Neuronal stem cell (in vitro differentiated cells): ENCODE results near the gene TRIP4.
A peak's percentile ranks its signal among the peaks of the same experiment; 100 is the strongest.

ENCODE experiments used
- DNase-seq: peaks from one replicate; pipeline ENCODE4 v3.0.0-alpha.2; 2013; ENCODE audit warnings: low spot score
- H2AFZ ChIP-seq: one replicate; pipeline ENCODE4 v1.6.1; 2013; ENCODE audit warnings: mild to moderate bottlenecking, low read length, inconsistent platforms
- H2AK5ac ChIP-seq: 2 replicates; pipeline ENCODE4 v1.6.1; 2013; ENCODE audit warnings: low read depth, mild to moderate bottlenecking, inconsistent platforms, low read length, moderate library complexity, mixed read lengths
- H2BK120ac ChIP-seq: 2 replicates; pipeline ENCODE4 v1.6.1; 2013; ENCODE audit warnings: low read depth, mild to moderate bottlenecking, inconsistent platforms, low read length, moderate library complexity, mixed read lengths
- H2BK12ac ChIP-seq: one replicate; pipeline ENCODE4 v1.6.1; 2013; ENCODE audit warnings: low read length, inconsistent platforms
- H2BK15ac ChIP-seq: 2 replicates; pipeline ENCODE4 v1.6.1; 2013; ENCODE audit warnings: mild to moderate bottlenecking, low read length, inconsistent platforms, mixed read lengths
- H2BK5ac ChIP-seq: one replicate; pipeline ENCODE4 v1.6.1; 2013; ENCODE audit warnings: inconsistent platforms, mild to moderate bottlenecking, low read length, moderate library complexity
- H3K14ac ChIP-seq: one replicate; pipeline ENCODE4 v1.6.1; 2013; ENCODE audit warnings: low read length, inconsistent platforms
- H3K18ac ChIP-seq: 2 replicates; pipeline ENCODE4 v1.6.1; 2013; ENCODE audit warnings: low read length, inconsistent platforms
- H3K23ac ChIP-seq: 2 replicates; pipeline ENCODE4 v1.6.1; 2013; ENCODE audit warnings: low read depth, mild to moderate bottlenecking, mixed read lengths, low read length, inconsistent platforms; ENCODE audit not compliant: poor library complexity
- H3K27ac ChIP-seq: replicated peaks from 3 replicates; pipeline ENCODE4 v1.5.1; 2013; ENCODE audit warnings: low read length, inconsistent platforms
- H3K27me3 ChIP-seq, 3 experiments: 2 replicates each; pipeline ENCODE4 v1.6.1; 2013; ENCODE audit warnings: low read length in 3 of 3, mild to moderate bottlenecking in 2 of 3, inconsistent platforms in 1 of 3, low read depth in 1 of 3, mixed read lengths in 1 of 3, moderate library complexity in 1 of 3; ENCODE audit not compliant: control insufficient read depth in 3 of 3, insufficient read depth in 3 of 3
- H3K36me3 ChIP-seq, 2 donors: replicated peaks in 1 of 2; 2 replicates each; pipeline ENCODE4 v1.6.1; 2013; ENCODE audit warnings: low read length in 2 of 2; ENCODE audit not compliant: control insufficient read depth in 2 of 2, insufficient read depth in 2 of 2
- H3K4ac ChIP-seq: 2 replicates; pipeline ENCODE4 v1.6.1; 2013; ENCODE audit warnings: inconsistent platforms, mild to moderate bottlenecking, low read length, moderate library complexity
- H3K4me1 ChIP-seq, 2 donors: 1 replicate in 1 of 2; 2 replicates in 1 of 2; pipeline ENCODE4 v1.6.1; 2013; ENCODE audit warnings: low read length in 2 of 2, low read depth in 1 of 2; ENCODE audit not compliant: control insufficient read depth in 2 of 2, insufficient read depth in 1 of 2
- H3K4me2 ChIP-seq: one replicate; pipeline ENCODE4 v1.6.1; 2013; ENCODE audit warnings: mild to moderate bottlenecking, low read length, inconsistent platforms; ENCODE audit not compliant: insufficient read depth, poor library complexity, severe bottlenecking
- H3K4me3 ChIP-seq, 2 donors: 2 replicates each; pipeline ENCODE4 v1.5.1; 2013; ENCODE audit warnings: low read length in 2 of 2, mild to moderate bottlenecking in 2 of 2, inconsistent platforms in 1 of 2, moderate library complexity in 1 of 2
- H3K79me1 ChIP-seq: one replicate; pipeline ENCODE4 v1.6.1; 2013; ENCODE audit warnings: low read depth, mild to moderate bottlenecking, inconsistent platforms, low read length, moderate library complexity
- H3K9ac ChIP-seq: one replicate; pipeline ENCODE4 v1.6.1; 2013; ENCODE audit warnings: mild to moderate bottlenecking, low read depth, low read length, inconsistent platforms; ENCODE audit not compliant: poor library complexity
- H3K9me3 ChIP-seq, 2 donors: replicated peaks in 1 of 2; 2 replicates each; pipeline versions ENCODE3 to v1.6.1; 2013; ENCODE audit warnings: low read length in 2 of 2, mild to moderate bottlenecking in 2 of 2, inconsistent platforms in 1 of 2, low read depth in 1 of 2, mixed read lengths in 1 of 2, moderate library complexity in 1 of 2; ENCODE audit not compliant: control insufficient read depth in 2 of 2, insufficient read depth in 1 of 2
- H4K8ac ChIP-seq: one replicate; pipeline ENCODE4 v1.6.1; 2013; ENCODE audit warnings: low read depth, mild to moderate bottlenecking, inconsistent platforms, low read length, moderate library complexity
- H4K91ac ChIP-seq: one replicate; pipeline ENCODE4 v1.6.1; 2013; ENCODE audit warnings: low read length, low read depth, mild to moderate bottlenecking, inconsistent platforms; ENCODE audit not compliant: poor library complexity
- WGBS, 2 donors: extraction: QIAGEN DNeasy Blood & Tissue Kit; methylation state at CpG; one replicate each; pipeline ENCODE4 v1.1.7; 2013; ENCODE audit warnings: missing lambda C conversion rate in 2 of 2, mixed read lengths in 1 of 2; ENCODE audit not compliant: insufficient read length in 2 of 2, insufficient replicate concordance in 1 of 2; ENCODE audit errors: extremely low coverage in 2 of 2; 5-methylcytosine and 5-hydroxymethylcytosine counted together

Gene TRIP4

GRCh38 chr15:64349375-64349774 is 38.3 kb upstream of the TRIP4 start:
- no peak overlapping the region for H2BK12ac ChIP-seq
- H3K4me3 ChIP-seq = no peak overlapping the region
- no peaks in the 10 kb centered on the region for H3K4me1 ChIP-seq

GRCh38 chr15:64351265-64351664 is 36.4 kb upstream of the TRIP4 start:
- Histone ChIP-seq H2AK5ac (no peak overlapping the region), H3K9me3 (no peaks in the 10 kb centered on the region), H3K4me2 (no peak overlapping the region), H3K4ac (no peak overlapping the region), H4K8ac (no peak overlapping the region), H2BK15ac (no peak overlapping the region), H3K79me1 (no peaks in the 10 kb centered on the region), H3K27ac (no peak overlapping the region), H3K4me1 (peaks cover 0 to 3% of the 10 kb centered on the region in 2 donors), H3K4me3 (no peak overlapping the region), H4K91ac (no peak overlapping the region), H2AFZ (no peak overlapping the region), H3K18ac (no peak overlapping the region), H2BK12ac (no peak overlapping the region), H3K23ac (no peak overlapping the region), H3K14ac (no peak overlapping the region), H2BK120ac (no peak overlapping the region), H3K9ac (no peak overlapping the region), H3K27me3 (no peaks in the 10 kb centered on the region), H2BK5ac (no peak overlapping the region), H3K36me3 (peaks cover 0 to 42% of the 10 kb centered on the region in 2 donors)
- DNase-seq = no peak
- WGBS, 2 donors = no CpG with 5 or more reads among the region's 7 CpGs

More at GRCh38 chr15:64349375-64349774, 38.3 kb upstream of the TRIP4 start:
- Histone ChIP-seq H2AK5ac (no peak overlapping the region), H3K4me2 (no peak overlapping the region), H3K27me3 (no peaks in the 10 kb centered on the region), H3K36me3 (peaks cover 0 to 42% of the 10 kb centered on the region in 2 donors), H3K14ac (no peak overlapping the region), H4K8ac (no peak overlapping the region), H3K4ac (no peak overlapping the region), H3K9ac (no peak overlapping the region), H3K23ac (no peak overlapping the region), H4K91ac (no peak overlapping the region), H3K18ac (no peak overlapping the region), H3K9me3 (no peaks in the 10 kb centered on the region), H2BK15ac (no peak overlapping the region), H3K79me1 (no peaks in the 10 kb centered on the region), H2AFZ (no peak overlapping the region), H2BK120ac (no peak overlapping the region), H3K27ac (no peak overlapping the region), H2BK5ac (no peak overlapping the region)
- DNase-seq = no peak
- no CpG with 5 or more reads among the region's 2 CpGs for WGBS, 2 donors

GRCh38 chr15:64354688-64355344 is 32.8 kb upstream of the TRIP4 start:
- Histone ChIP-seq H2BK12ac (no peak overlapping the region), H2BK5ac (peak overlapping the region; percentile 66), H3K36me3 (peaks cover 0 to 20% of the 10 kb centered on the region in 2 donors), H3K4me2 (peak overlapping the region; percentile 73), H3K9ac (no peak overlapping the region), H3K18ac (no peak overlapping the region), H3K9me3 (no peaks in the 10 kb centered on the region), H2BK15ac (no peak overlapping the region), H3K79me1 (no peaks in the 10 kb centered on the region), H2AK5ac (no peak overlapping the region), H3K23ac (no peak overlapping the region), H3K27ac (no peak overlapping the region), H3K4ac (no peak overlapping the region), H3K4me1 (peaks cover 0 to 3% of the 10 kb centered on the region in 2 donors), H4K91ac (no peak overlapping the region), H3K27me3 (no peaks in the 10 kb centered on the region), H4K8ac (no peak overlapping the region), H2BK120ac (no peak overlapping the region), H3K14ac (peak overlapping the region; percentile 84), H3K4me3 (peak overlapping the region; percentile 92 to 93), H2AFZ (peak overlapping the region; percentile 88)
- no peak for DNase-seq
- no CpG with 5 or more reads among the region's 5 CpGs for WGBS, 2 donors

GRCh38 chr15:64355348-64355943 is 32.2 kb upstream of the TRIP4 start:
- no peaks in the 10 kb centered on the region for H3K9me3 ChIP-seq
- peak overlapping the region; percentile 94 for H3K18ac ChIP-seq
- H3K14ac ChIP-seq = peak overlapping the region; percentile 84
- peak overlapping the region; percentile 85 for H2BK15ac ChIP-seq
- no peaks in the 10 kb centered on the region for H3K79me1 ChIP-seq
- peak overlapping the region; percentile 73 for H3K4me2 ChIP-seq
- H2BK120ac ChIP-seq = no peak overlapping the region
- H2AFZ ChIP-seq = peak overlapping the region; percentile 88
- peak overlapping the region; percentile 65 for H3K23ac ChIP-seq
- peak overlapping the region; percentile 66 for H2BK5ac ChIP-seq
- no CpG with 5 or more reads among the region's 30 CpGs for WGBS, 2 donors
- no peak overlapping the region for H2BK12ac ChIP-seq
- no peaks in the 10 kb centered on the region for H3K27me3 ChIP-seq
- peak overlapping the region; percentile 90 for H3K9ac ChIP-seq
- no peak overlapping the region for H3K4ac ChIP-seq
- peak overlapping the region; percentile 90 for H3K27ac ChIP-seq
- peaks cover 0 to 24% of the 10 kb centered on the region in 2 donors for H3K36me3 ChIP-seq
- no peak overlapping the region for H4K91ac ChIP-seq
- H2AK5ac ChIP-seq = no peak overlapping the region
- H3K4me1 ChIP-seq = peaks cover 0 to 3% of the 10 kb centered on the region in 2 donors
- DNase-seq = peak; percentile 8
- H4K8ac ChIP-seq = no peak overlapping the region
- peak overlapping the region; percentile 92 to 93 for H3K4me3 ChIP-seq
